Glomerular endothelial cell (primary cell): ENCODE measurements around the gene RFTN2. TPM values are rescaled to one million over a fixed set of nuclear protein-coding genes. Genes with fewer than 3 reads are reported as not detected.
"Not testable (repeated sequence)": the region's sequence is repeated elsewhere in the genome, so short reads cannot be mapped to it uniquely, and the experiment has no call there.

Experiments used
- DNase-seq: peaks from one replicate; pipeline ENCODE4 v3.0.0-alpha.2; 2011; ENCODE audit warnings: low read depth, low spot score; ENCODE audit errors: extremely low read depth
- total RNA-seq: library from RNA; depleted of rRNA; stranded (reverse); fragments of >200 nt; gene quantifications from 2 replicates; pipeline ENCODE4 v1.2.3, GENCODE V29; 2015

Gene RFTN2
- total RNA-seq, 1 donor from 2014 or later, result 4.6 TPM

DNA sequence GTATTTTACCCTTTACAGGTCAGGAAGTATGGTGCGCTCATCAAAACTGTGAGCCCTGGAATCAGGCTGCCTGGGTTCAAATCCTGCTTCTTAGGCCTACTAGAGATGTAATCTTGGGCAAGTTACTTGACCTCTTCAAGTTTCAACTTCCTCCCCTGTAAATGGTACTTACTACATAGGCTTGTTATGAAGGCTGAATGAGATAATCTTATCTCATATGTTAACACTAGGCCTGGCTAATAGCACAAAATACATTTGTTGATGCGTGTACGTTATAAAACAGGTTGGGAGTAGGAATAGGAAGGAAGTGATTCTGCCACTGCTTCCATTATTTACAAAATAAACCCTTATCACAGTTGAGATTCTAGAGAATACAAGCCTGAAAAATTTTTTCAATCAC lies 1.7 kb upstream of the RFTN2 start:
- DNase-seq, result no peak

GRCh38 chr2:197675711-197676188 lies 363 bp upstream of the RFTN2 start:
- peak; percentile 25 for DNase-seq

- no peak for DNase-seq
Measured at GRCh38 chr2:197674591-197674990, 796 bp downstream of the RFTN2 start.

DNA sequence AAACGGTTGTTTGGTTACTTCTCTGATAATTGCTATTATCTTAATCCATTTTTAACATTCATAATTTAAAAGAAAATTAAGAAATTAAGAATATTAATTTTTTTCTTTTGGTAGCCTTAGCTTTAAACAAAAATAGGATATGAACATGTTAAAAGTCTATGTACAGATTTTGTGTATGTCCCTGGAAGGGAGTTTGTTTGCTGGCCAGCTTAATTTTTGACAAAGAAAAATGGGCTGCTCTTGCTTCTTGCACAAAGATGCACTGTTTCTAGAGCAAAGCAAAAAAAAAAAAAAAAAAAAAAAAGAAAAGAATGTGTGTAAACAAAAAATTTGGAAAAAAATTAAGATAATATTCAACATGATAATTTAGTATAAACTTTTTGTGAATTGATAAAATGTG lies 1.3 kb downstream of the RFTN2 start:
- no peak for DNase-seq

DNA sequence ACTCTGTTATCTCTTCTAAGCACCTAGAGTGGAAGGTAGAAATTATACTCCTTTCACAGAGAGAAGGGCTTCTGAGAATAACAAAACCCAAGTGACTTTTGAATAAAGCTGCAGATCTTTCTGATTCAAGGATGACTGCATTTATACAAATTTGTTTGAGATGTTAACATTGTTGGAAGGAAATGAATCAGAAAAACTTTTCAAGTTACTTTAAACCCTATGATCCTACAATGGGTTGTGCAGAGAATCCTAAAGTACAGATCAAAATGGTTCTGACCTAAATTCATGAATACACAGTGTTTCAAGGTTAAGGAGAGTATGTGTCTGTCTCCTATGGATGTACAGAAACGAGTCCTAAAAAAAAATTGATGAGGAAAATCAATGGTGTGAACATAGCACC lies 1.8 kb downstream of the RFTN2 start:
- DNase-seq, result no peak

DNA sequence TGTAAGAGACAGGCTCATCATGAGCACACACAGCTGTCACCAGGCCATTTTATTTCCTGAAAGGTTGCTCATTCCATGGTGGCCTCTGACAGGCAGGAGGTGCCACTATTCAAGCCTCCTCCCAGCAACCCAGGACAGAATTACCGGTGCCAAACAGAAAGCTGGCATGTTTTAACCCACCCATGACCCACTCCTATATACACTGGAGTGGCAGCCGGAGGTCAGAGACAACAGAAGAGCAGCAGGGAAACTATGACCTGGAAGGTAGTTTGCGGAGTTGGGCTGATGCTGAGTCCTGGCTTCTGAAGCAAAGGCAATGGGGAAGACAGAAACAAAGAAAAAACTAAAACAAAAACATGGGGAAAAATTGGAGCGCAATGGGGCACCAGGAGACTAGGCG lies 2.3 kb downstream of the RFTN2 start:
- no peak for DNase-seq

GRCh38 chr2:197672371-197672893 lies 3.0 kb downstream of the RFTN2 start:
- DNase-seq, result no peak

DNA sequence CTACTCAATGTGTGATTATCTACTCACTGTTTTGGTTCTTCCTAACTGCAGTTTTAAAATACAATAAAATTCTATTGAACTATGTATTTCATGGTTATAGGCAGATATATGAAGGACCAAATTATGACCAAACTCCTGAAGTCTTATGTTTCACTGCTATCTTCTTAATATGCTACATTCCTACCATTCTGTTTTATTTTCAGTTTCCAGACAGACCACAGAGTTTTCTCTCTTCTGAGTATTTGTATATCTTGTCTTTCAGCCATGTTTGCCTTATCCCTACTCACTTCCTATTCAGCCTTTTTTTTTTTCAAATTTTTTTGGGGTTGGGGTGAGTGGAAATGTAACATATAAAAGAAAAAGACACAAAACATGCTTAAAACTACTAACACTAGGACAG lies 6.3 kb downstream of the RFTN2 start:
- no peak for DNase-seq

GRCh38 chr2:197668296-197668695 lies 7.1 kb downstream of the RFTN2 start:
- DNase-seq, result no peak

- no peak for DNase-seq
Measured at GRCh38 chr2:197666277-197666676, 9.1 kb downstream of the RFTN2 start.

DNA sequence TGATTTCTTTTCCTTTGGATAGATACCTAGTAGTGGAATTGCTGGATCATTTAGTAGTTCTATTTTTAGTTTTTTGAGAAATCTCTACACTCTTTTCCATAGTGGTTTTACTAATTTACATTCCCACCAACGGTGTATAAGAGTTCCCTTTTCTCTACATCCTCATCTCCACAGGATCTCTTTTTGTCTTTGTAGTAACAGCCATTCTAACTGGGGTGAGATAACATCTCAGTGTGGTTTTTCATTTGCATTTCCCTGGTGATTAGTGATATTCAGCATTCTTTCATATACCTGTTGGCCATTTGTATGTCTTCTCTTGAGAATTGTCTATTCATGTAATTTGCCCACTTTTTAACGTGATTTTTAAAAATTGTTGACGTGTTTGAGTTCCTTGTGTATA lies 13.8 kb downstream of the RFTN2 start:
- DNase-seq, result no peak

DNA sequence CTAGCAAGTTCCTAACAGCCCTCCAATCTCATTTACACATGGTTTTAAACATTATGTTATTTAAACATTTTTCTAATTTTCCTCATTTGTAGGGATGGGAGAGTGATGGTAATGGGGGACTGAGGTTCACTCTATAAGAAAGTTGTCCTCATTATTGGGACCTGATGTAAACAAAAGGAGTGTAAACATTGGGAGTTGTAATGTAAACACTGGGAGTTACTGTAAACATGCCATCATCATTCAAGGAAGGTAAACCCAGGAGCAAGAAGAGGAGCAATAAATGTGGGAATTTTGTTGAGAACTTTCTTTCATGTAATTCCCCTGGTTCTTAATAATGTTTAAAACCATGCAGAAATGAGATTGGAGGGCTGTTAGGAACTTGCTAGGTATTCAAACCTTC lies 17.8 kb downstream of the RFTN2 start:
- no peak for DNase-seq

GRCh38 chr2:197647961-197648690 lies 27.3 kb downstream of the RFTN2 start:
- DNase-seq, result no peak

DNA sequence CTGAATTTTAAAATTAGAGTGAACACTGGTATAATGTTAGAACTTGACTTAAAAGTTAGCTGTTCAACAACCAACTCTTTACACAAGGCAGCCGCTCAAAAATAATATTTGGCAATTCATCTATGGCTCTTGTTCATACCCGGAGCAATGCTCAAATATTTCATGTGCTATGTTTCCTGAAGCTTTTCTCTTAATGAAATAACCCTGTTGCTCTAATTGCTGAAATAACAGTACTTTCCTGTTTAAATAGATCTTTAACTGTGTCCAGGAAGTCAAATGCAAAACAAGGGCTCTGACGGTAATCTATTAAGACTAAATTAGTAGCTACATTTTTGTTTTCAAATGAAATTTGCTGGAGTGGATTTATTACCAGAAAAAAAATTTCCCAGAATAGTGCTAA lies 33.7 kb downstream of the RFTN2 start:
- no peak for DNase-seq

DNA sequence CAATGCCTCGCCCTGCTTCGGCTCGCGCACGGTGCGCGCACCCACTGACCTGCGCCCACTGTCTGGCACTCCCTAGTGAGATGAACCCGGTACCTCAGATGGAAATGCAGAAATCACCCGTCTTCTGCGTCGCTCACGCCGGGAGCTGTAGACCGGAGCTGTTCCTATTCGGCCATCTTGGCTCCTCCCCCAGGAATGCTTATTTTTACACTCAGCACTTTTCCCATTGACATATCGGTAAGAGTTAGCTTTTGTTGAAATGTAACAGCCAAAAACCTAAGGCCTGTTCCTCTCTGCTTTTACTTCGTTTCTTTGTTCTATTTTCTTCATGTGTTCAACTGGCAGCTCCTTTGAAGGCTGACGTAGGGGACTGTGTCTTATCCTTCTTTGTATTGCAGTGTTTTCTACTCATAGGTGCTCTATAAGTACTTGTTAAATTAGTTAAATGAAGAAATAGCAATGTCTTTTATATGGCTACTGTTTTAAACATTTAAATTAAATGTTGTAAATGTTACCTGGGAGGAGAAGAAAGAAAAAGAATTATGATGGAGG lies 34.7 kb downstream of the RFTN2 start:
- not testable (repeated sequence) for DNase-seq

DNA sequence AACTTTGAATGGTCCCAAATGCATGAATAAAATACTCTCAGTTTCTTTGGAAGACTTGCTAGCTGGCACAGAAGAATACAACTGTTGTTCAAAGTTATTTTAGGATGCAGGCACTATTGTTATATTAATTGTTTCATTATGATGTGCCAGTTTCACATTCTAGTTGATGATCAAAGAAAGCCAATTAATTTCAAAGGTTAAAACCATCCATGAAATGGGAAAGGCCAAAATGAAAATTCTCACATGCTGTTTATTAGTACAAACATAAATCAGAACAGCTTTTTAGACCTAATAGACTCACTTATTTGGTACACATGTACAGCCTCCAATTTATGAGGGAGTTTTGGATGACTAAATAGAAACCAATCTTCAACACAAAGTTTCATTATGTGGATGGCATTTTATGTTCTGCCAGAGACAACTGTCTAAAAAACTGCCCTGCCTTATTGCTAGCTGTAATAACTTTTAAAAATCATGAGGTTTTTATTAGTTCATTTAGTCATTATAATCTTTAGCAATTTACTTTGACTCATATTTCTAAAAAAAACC lies 42.2 kb downstream of the RFTN2 start:
- DNase-seq, result no peak

GRCh38 chr2:197628043-197628500 lies 47.3 kb downstream of the RFTN2 start:
- DNase-seq, result no peak

GRCh38 chr2:197626965-197627625 lies 48.3 kb downstream of the RFTN2 start:
- DNase-seq, result no peak

DNA sequence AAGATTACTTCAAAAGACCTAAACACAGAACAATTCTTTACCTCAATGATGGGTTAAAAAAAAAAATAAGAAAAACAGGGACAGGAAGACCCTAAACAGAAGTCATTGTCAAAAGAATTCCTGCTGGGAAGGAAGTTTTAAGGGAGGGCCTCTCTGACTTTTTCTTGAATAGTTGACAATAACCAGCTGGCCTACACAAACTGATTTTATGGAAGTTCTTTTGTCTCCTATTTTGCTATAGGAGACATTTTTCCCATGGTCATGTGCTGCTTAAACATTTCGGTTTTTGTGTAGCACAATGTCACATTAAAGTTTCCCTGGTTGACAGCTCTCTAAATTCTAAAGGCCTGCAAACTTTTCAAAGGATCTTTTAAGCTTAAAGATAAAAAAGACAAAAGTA lies 55.3 kb downstream of the RFTN2 start:
- no peak for DNase-seq

GRCh38 chr2:197615016-197615652 lies 60.3 kb downstream of the RFTN2 start:
- no peak for DNase-seq

GRCh38 chr2:197614532-197614931 lies 60.9 kb downstream of the RFTN2 start:
- no peak for DNase-seq
